Embryonic facial prominence (tissue), 1 donor: ENCODE measurements around the gene FRMD4A.
"Not testable (repeated sequence)": the region's sequence is repeated elsewhere in the genome, so short reads cannot be mapped to it uniquely, and the experiment has no call there.

Source experiments
- DNase-seq: peaks from one replicate; pipeline ENCODE4 v3.0.0-alpha.2; 2016; ENCODE audit errors: extremely low spot score

Gene FRMD4A

GRCh38 chr10:13788711-13789447 lies 541.8 kb downstream of the FRMD4A start:
- no peak for DNase-seq

DNA sequence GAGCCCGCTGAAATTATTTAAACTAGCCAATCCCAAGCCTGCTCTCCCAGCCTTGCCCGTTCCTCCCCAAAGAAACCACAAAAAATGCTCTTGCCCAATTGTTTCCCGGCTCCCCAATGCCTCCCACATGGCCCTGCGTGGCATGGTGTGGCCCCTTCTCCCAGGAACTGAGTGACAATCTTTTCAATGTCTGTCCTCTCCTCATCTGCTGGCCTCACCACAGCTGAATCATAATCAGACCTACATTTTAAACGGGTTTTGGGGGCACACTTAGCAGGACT lies 542.5 kb downstream of the FRMD4A start:
- no peak for DNase-seq

- DNase-seq: no peak
These were observed 543.7 kb downstream of the FRMD4A start for GRCh38 chr10:13787015-13787421.

GRCh38 chr10:13784067-13784466 lies 546.7 kb downstream of the FRMD4A start:
- DNase-seq: no peak

GRCh38 chr10:13779748-13780147 lies 551.0 kb downstream of the FRMD4A start:
- DNase-seq: no peak

- not testable (repeated sequence) for DNase-seq
These were observed 552.1 kb downstream of the FRMD4A start for GRCh38 chr10:13778693-13778960.

- no peak for DNase-seq
These were observed 553.8 kb downstream of the FRMD4A start for GRCh38 chr10:13776861-13777311.

- DNase-seq: no peak
These were observed 554.6 kb downstream of the FRMD4A start for GRCh38 chr10:13775786-13776775.

GRCh38 chr10:13774303-13774893 lies 556.3 kb downstream of the FRMD4A start:
- no peak for DNase-seq

GRCh38 chr10:13773496-13774170 lies 557.1 kb downstream of the FRMD4A start:
- DNase-seq: no peak

GRCh38 chr10:13773043-13773442 lies 557.7 kb downstream of the FRMD4A start:
- DNase-seq: no peak

DNA sequence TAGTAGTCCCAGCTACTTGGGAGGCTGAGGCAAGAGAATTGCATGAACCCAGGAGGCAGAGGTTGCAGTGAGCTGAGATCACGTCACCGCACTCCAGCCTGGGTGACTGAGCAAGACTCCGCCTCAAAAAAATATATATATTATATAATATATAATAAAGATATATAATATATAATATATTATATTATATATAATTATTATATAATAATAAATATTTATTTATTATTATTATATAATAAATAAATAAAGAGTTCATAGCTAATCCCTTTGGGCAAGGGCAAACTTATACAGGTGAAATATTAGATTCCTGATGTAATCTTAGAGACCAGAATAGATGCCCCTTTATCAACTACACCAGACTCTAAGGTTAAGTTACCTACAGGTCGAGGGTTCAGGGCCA lies 558.7 kb downstream of the FRMD4A start:
- DNase-seq: no peak

DNA sequence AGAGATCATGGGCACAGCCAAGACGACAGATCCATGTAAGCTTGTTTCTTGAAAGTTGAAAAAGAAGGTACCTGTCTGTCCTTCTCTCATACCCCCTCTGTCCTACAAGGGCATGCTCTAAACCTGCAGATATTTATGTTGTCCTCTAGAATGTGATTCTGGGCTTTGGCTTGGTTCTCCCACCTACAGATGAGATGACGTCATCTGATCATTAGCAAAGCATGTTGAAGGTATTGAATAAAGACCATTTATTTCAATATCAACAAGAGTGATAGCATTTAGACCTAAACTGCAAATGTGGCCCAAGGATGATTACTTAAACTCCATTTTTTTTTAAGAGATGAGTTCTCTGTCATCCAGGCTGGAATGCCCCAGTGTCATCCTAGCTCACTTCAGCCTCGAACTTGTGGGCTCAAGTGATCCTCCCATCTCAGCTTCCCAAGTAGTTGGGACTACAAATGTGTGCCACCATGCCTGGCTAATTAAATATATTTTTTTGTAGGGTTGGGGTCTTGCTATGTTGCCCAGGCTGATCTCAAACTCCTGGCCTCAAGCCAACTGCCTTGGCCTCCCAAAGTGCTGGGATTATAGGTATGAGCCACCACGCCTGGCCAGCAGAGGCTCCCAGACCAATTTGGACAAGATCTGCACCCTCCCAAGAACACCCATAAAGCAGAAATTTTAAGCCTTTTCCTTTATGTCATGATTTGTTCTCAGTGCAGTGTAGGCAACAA lies 559.8 kb downstream of the FRMD4A start:
- no peak for DNase-seq

GRCh38 chr10:13769946-13770345 lies 560.8 kb downstream of the FRMD4A start:
- no peak for DNase-seq

- DNase-seq: no peak
These were observed 563.0 kb downstream of the FRMD4A start for GRCh38 chr10:13767676-13768178.

GRCh38 chr10:13767148-13767547 lies 563.6 kb downstream of the FRMD4A start:
- DNase-seq: not testable (repeated sequence)

GRCh38 chr10:13765641-13766341 lies 564.9 kb downstream of the FRMD4A start:
- no peak for DNase-seq

GRCh38 chr10:13761490-13762091 lies 569.1 kb downstream of the FRMD4A start:
- DNase-seq: no peak

GRCh38 chr10:13759168-13759567 lies 571.6 kb downstream of the FRMD4A start:
- DNase-seq: no peak

- no peak for DNase-seq
These were observed 572.0 kb downstream of the FRMD4A start for GRCh38 chr10:13758756-13759155.
